GM19193 (cell line): Measurements from ENCODE around the gene CDX2.

Experiments used
- POLR2A ChIP-seq: IDR thresholded peaks from 4 replicates; pipeline ENCODE4 v1.6.1; 2011; ENCODE audit not compliant: insufficient read depth, insufficient read length; ENCODE audit errors: extremely low read depth

Gene CDX2

DNA sequence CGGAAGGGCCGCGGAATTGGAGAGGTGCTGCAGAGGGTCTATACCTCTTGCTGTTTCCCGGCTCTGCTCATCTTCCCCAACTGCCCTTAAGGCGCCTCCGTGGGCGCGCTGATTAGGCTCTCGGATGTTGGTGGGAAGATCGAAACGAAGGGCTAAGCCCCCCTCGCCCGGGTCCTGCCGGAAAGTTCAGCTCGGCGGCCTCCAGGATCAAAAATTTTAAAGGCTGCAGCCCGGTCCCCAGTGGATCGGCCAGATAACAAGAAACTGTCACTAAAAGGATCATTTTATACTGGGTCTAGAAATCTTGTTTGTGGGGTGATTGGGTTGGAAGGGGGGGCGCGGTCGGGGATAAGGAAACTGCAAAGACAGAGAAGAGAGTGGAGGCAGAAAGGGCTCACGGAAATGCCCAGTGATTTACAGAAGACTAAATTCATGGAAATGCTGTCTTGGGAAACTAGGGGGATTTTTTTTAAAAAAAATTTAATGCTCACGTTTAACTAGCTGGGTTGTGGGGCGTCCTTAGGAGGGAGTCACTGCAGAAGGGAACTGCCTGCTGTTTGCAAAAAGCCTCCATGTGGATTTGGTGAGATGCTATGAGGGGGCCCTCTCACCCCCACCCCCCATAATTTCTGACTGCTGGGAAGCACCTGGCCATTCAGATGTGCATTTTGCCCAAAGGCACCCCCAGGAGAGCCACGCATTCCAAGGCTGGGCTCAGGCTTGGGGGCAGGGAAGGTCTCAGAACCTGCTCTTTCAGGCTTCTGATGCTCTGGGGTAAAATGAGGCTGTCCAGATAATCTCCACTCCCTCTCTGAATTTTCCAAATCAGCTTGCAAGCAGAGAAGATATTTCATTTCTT is 7.7 kb downstream of the CDX2 start:
- TF ChIP-seq POLR2A, result no peak

DNA sequence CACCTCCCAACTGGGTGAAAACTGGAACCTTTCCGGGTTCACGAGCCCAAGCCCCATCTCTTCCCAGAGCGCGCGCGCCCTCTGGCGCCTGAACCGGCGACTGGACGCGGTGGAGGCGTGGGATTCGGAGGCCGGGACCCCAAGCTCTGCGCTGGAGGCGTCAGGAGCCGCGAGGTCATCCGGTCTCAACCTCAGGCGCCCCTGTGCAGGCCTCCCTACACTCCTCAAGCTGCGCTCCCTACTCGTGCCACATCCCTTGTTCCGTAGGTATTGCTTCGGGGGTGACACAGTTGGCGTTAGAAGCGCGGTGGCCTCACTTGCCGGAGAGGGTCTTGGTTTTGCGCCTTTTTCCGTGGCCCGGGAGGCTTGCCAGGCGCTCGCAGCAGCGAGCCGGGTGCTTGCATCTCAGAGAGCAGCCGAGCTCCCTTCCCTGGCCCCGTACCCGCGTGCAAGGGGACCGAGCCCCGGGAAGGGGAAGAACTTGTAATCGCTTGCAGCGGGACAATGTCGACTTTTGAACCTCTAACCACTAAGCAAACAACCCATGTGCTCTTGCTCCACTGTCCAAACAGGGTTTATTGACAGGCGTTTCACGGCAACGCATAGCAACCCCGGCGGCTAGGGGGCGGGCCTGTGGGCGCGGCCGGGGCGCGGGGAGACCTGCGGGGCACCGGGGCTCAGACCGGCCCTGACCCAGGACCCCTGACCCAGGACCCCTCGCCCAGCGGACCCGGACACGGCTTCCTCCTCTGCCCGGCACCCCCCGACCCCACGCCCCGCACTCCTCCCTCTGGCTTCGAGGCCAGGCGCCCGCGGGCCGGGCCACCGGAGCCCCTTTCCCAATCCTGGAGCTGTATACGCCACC is 8.5 kb downstream of the CDX2 start:
- TF ChIP-seq POLR2A, result no peak

DNA sequence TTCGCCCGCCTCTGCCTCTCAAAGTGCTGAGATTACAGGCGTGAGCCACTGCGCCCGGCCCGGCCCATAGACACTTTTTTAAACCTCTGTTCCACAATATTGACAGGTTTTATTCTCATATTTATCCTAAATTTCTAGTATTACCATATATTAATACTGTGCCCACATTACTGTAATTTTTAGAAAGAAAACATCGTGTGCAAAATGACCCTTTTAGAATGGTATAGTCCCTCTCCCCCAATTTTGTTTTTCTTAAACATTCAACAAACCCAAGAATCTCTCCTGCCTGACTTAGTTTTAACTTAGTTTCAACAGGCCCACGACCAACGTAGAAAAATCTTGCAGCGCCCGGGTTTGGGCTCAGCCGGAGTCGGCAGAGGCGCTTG is 9.1 kb downstream of the CDX2 start:
- TF ChIP-seq POLR2A, result no peak

DNA sequence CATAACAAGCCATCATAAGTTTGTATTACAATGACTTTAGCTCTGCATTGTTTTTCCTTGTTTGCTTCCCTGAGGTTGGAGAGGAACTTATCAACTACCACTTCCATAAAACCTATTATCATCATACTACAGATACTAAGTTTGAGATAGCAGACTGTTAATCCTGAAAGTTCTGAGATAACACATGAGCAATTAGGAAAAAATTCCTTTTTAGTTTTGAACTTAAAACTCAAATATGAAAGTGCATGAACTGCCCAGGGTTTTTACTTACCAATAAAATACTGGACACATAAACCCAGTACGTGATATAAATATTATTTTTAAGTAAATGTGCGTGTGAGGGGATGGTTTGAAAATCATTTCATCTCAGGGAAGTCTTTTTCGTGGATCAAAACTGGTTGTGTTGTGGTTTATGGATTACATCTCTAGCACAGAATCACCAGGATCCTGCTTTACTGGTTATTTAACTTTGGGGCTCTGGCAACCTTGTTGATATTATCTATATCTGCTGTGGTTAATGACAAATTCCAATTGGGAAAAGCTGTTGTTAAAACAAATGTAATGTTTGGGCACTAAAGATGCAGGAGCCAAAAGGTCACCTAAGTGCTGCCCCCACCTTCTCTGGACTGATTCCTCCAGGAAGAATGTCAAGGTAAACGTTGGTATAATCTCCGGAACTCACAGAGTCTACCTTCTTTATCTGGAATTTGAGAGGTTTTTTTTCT is 12.4 kb downstream of the CDX2 start:
- no peak for TF ChIP-seq POLR2A

DNA sequence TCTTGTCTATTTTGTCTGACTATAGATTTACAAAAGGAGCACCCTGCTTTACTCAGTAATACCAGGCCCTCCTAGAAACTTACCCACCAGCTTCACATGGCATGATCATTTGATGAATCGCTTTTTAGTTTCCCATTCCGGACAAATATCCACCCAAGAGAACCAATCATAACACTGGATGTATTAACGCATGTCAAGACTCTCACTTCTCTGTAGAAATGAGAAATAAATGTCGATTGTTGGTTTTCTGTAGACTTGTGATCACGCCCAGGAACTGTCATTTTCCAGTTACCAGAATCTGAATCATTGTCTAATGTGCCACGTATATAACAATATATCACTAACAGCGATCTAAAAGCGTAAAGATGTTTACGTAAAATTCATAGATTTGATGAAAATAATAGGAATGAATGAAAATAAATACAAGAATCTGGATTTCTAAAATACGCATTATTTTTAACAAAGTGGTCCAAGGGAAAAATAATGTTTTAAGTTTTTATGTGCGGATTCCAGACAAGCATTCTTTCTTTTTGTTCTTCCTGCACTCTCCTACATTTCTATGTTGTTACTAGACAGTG is 14.0 kb downstream of the CDX2 start:
- TF ChIP-seq POLR2A, result no peak

DNA sequence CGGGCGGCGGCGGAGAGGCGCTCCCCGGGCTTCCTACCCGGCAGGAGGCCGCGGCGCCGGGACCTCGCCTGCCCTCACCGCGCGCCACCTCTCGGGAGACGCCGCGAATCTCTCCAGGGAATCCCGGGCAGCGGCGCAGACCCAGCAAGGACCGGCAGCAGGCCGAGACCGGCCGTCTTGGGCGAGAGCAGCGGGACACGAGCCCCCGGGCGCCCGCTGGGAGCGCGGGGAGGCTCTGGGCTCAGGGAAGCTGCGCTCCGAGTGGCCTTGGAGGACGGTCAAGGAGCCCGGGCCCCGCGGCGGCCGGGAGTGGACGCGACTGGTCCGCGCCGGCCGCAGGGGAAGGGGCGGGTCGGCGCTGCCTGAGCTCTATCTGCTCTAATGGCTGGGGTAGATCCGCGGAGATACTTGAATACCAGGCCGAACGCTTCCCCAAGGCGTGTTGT is 14.7 kb downstream of the CDX2 start:
- TF ChIP-seq POLR2A, result no peak

DNA sequence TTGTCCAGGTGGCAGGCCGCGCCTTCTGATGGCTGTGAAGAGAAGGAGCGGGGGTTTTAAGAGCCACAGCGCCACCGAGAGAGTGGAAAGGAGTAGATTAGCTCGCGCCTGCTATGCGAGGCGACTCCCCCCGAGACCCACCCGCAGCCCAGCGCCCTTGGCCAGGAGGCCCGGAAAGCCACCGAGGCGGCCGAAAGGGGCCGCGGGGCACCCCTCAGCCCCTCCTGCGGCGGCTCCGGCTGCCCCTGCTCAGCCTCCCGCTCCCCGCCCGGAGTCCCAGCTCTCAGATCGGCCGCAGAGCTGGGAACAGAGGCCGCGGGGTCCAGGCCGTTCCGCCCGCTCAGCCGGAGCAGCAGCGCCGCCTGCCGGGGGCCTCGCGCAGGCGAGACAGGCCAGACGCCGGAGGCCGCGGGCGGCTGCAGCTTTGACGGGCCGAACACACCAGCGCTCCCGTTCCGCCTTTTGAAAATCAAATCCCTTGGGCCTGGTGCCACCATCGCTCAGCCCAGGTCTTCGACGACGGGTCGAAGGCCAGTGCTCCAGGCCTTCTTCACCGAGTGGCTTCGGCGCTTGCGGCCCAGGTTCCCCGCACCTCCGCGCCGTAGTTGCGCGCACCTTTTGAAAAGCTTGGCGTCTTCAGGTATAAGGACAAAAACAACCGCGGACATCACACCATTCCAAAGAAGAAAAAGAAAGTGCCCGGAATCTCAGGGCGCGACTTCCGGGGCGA is 15.3 kb downstream of the CDX2 start:
- TF ChIP-seq POLR2A, result peak; percentile 11

DNA sequence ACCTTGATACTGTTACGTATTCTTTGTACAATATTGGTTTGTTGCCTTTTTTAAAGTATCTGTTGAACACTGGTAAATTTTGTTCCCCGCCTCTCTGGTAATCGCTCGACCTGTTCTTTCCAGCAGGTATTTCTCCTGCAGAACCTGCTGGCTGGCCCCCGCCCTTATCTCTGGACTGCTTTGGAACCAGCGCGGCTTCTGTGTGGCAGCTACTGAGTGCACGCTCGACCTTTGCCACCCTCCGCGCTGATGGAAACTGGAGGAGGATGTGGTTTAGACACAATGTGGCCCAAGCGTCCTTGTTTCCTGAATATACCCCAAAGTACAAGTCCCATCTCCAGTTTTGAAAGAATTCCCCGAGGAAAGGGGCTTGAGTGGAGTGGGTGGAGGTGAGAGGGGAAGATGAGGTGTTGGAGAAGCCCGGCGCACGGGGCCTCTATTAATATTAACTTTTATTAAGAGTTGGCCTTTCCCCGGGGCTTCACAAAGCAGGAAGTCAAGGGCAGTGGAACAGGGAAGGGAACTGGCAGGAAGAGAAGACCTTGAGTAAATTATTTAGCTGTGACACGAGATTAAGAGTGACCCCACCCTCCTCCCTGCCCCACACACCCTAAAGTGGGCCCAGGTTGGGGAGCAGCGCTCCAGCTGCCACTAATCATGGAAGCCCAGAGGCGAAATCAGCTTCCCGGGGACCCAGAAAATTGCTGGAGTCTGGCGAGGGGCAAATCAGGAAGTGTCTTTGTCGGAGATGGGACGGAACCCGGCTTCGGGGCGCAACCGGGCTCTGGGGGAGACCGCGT is 16.0 kb downstream of the CDX2 start:
- TF ChIP-seq POLR2A, result no peak

DNA sequence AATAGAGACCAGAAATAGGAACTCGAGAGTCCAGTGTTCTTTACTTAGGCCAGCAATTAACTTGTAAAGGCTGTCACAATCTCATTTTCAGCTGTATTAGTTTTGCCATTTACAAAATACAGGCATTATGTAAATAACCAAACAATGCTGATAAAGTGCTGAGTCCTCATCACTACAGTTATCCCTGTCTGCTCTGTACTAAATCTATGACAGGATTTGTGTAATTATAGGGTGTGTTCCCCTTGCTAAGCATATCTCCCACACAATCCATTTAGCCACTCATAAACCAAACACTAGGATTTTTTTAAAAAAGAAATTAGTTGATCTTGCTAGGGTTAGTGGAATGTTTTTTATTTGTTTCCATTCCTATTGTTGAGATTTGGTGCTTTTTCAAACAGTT is 26.1 kb downstream of the CDX2 start:
- TF ChIP-seq POLR2A, result no peak

DNA sequence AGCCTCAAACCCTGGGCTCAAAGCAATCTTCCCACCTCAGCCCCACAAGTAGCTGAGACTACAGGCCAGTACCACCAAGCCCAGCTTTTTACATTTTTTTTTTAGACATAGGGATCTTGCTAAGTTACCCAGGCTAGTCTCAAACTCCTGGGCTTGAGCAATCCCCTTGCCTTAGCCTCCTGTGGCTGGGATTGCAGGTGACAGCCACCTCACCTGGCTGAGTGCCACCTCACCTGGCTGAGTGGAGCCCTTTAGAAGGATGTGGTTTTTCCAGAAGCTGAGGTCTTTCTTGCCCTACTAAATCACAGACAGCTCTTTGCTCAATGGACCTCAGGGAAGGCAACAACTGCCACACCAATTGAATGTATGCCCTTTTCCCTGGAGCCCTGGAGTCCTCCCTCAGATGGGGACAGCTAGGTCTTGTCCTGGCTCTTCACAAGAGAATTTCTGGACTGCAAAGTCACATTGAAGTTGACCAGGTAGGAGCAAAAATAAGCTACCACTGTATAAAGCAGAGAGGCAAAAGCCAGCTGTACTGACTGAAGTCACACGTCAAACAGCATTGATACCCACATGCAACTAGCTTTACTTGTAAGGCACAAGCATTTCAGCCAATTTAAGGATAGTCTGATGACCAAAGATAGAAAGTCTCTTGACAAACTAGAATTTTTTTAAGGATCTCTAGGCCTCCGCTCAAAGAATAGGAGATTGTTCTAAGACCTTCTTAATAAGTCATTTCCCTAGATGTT is 35.4 kb downstream of the CDX2 start:
- no peak for TF ChIP-seq POLR2A

DNA sequence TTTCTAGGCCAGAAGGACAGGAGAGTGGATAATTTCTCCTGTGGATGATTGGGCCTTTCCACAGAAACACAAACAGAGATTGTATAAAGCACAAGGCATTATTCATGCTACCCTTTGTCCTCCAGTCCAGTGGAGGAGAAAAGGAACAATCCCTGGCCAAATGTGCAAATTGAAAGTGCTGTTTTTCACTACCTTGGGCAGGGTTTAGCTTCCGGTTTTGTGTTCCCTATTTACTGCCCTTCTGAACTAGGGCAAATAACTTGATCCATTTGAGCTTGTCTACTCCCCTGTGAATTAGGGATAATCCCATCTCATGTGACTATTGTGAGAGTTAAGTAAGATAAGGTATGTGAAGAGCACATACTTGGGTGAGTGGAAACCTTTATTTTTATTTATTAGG is 36.0 kb downstream of the CDX2 start:
- TF ChIP-seq POLR2A, result no peak

DNA sequence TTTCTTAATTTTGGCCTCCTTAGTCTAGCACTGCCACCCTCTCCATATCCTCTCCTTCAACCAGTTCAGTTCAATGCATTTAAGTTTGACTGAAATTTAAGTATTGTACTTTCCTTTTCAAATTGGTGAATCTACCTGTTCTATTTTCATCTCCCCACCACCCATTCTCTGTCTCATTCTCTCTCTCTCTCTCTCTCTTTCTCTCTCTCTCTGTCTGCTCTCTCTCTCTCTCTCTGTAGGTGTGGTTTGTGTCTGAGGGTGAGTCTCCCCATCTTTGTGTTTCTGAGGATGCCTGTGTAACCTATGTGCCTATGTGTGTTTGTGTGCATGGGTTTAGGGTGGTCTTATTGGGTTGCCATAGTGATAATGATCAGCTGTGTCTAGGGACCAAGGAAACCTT is 39.2 kb downstream of the CDX2 start:
- no peak for TF ChIP-seq POLR2A
